ENCODE results near the gene FXYD3.
"Not testable (repeated sequence)": the region's sequence is repeated elsewhere in the genome, so short reads cannot be mapped to it uniquely, and the experiment has no call there.

The FXYD3 gene

DNA sequence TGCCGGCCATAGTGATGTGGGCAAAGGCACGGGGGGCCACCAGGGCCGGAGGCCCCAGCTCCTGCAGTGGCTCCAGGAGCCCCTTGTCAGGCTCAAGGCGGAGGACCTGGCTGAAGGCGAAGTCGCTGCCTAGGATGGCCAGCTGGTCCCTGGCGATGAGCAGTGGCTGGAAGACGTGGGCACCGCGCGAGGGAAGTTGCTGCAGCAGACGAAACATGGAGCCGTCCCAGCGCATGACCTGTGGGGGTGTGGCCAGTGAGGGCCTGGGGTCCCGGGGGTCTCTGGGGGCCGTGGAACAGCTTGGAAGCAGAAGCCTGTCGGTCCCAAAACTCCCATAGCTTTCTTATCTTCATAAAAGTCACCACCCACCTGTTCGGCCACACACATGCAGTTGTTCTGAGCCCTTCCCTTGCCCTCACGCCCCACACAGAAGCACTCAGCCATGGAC, 9.7 kb downstream of the FXYD3 start:
- no peak for DNase-seq (ENCODE audit: low read depth)

DNA sequence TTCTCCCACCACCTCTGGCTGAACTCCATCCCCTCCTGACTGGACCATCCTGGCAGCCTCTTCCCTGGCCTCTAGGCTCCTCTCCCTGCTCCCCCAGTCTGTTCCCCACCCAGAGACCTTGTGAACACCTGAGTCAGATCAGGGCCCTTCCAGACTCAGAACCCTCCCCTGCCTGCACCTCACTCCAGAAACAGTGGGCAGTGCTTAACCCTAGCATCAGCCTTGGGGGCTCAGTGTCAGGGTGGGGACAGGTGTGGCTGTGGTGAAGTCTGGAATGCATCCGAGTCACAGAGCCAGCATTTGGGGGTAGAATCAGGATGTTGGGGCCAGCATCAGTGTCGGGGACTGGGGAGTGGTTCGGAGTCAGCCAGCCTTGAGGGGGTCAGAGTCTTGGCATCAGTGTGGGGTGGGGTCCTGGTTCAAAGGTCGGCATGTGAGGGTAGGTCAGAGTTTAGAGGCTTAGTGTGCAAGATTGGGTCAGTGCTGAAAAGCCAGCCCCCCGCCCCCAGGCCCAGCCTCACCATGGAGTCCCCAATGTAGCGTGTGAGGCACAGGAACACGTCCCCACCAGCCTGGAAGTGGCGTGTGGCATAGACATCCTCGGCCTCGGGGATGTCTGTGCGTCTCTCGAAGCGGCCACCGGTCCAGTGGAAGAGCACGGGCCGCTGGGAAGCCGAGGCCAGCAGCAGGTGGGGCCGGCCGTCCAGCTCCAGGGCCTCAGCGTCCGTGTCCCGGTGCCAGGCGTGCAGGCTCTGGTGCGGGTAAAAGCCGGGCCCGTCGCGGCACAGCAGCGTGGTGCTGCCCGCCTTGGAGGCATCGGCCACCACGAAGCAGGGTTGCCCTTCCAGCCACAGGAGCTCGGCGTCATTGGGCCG, 10.4 kb downstream of the FXYD3 start:
- no peak for DNase-seq (ENCODE audit: low read depth)

DNA sequence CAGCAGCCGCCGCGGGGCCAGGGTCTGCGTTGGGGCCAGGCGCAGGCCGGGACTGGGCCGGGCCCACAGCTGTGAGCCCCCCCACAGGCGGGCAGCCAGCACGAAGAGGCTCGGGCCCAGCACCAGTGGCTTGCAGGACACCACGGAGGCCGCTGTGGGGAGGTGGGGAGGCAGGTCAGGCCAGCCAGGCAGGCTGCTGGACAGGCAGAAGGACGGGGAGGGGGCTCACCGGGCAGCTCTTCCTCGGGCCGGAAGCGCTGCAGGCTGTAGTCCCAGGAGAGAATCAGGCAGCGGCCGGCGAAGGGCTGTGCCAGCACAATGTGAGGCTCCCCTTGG, 11.0 kb downstream of the FXYD3 start:
- DNase-seq (ENCODE audit: low read depth) = no peak

DNA sequence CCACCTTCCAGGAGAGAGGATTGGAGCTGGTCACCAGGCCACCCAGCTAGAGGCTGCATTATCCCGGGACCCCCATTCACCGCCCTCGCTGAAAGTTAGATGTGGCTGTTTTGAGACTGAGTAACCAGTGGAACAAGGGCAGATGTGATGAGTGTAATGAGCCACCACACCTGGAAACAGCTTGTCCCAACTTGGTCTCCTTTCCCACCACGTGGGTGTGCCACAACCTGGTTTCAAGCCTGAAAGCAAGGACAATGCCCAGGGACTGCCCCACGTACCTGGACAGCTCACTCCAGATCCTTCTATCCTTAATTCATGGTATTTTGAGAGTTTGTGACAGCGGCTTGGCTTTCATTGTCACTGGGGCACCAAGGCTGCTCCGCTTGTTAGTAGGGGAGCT, 12.2 kb downstream of the FXYD3 start:
- DNase-seq (ENCODE audit: low read depth) = no peak

DNA sequence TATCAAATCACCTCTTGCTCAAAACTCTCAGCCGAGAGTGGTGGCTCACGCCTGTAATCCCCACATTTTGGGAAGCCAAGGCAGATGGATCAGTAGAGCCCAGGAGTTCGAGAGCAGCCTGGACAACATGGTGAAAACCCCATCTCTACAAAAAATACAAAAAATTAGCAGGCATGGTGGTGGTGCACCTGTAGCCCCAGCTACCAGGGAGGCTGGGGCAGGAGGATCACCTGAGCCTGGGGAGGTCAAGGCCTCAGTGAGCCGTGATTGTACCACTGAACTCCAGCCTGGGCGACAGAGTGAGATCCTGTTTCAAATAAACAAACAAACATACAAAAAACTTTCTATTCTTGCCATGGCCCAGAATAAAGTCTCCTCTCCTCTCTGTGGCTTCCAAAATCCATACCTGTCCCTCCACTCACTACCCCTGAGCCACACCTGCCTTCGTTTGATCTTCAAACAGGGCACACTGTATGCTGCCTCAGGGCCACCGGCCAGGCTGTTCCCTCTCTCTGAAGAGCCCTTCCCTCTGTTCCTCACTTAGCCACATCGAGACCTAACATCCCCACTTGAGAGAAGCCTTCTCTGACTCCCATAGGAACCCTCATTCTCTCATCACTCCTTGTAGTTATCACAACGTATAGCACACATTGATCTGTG, 12.9 kb downstream of the FXYD3 start:
- no peak for DNase-seq (ENCODE audit: low read depth)

DNA sequence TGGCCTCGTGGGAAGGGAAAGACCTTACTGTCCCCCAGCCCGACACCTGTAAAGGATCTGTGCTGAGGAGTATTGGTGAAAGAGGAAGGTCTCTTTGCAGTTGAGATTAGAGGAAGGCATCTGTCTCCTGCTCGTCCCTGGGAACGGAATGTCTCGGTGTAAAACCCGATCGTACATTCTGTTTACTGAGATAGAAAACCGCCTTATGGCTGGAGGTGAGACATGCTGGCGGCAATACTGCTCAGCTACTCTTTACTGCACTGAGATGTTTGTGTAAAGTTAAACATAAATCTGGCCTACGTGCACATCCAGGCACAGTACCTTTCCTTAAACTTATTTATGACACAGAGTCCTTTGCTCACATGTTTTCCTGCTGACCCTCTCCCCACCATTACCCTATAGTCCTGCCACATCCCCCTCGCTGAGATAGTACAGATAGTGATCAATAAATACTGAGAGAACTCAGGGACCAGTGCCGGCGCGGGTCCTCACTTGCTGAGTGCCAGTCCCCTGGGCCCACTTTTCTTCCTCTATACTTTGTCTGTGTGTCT, 14.2 kb downstream of the FXYD3 start:
- DNase-seq (ENCODE audit: low read depth) = not testable (repeated sequence)

DNA sequence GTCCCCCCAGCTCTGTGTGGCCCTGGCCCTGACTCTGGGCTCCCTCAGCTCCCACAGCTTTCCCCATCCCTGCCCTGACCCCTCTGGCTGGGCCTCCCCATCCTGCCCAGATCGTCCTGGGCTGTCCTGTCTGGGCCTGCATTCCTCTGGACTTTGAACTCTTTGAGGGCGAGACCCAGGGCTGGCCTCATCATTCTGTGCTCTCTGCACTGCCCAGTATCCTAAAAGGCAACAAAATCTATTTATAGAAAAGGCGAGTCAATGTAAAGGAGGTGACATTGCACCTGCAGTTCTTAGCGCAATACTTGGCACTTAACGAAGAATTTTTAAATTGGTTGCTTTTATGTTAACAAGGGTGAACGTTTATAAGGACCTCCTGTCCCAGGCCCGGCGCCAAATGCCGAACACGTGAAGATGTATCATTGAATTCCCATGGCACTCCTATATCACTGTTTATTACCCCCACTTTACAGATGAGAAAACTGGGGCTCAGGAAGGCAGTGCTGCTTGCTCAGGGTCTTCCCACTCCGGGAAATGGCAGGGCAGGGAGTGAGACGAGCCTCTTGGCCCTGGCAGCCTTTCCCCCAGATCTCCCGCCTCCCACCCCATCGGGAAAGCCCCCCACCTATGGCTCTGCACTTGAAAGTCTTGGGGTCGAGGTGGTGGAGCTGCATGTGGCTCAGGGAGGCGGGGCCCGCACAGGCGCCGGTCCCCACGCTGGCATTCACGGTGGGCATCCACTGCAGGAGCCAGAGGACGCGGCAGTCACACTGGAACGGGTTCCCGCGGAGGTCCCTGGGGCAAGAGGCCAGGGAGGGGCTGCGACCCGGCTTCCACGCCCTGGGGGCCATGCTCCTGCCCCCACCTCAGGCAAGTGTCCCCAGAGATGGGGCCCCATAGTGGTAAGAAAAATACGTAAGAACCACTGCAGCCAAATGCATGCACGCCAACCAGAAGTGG, 15.4 kb downstream of the FXYD3 start:
- DNase-seq (ENCODE audit: low read depth) = no peak

DNA sequence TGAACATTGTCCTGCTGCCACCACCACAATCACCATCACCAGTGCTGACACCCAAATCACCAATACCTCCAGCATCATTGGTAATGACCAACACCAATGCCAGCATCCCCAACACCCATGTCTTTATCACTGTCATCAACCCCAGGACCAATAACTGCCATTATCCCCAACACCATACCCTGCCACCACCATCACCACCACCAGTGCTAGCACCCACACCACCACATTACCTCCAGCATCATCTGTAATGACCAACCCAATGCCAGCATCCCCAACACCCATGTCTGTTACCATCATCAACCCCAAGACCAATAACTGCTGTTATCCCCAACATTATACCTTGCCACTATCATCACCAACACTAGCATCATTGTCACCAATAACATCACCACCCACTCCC, 16.6 kb downstream of the FXYD3 start:
- no peak for DNase-seq (ENCODE audit: low read depth)

DNA sequence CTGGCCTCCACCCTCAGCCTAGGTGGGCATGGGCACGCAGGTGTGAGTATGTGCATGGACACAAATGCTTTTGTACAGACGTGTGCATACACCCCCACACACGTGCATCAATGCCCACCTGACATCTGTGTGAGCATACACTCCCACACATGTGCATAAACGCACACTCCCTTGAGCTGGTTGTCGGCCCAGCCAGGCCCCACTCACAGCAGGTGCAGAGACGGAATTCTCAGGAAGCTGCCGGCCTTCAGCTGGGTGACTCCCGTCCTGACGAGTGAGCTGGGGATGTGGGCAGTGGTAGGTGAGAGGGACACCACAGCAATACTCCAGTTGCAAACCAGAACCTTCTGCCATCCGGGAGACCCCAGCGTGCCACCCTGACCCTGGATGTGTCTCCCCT, 18.2 kb downstream of the FXYD3 start:
- DNase-seq (ENCODE audit: low read depth) = no peak

DNA sequence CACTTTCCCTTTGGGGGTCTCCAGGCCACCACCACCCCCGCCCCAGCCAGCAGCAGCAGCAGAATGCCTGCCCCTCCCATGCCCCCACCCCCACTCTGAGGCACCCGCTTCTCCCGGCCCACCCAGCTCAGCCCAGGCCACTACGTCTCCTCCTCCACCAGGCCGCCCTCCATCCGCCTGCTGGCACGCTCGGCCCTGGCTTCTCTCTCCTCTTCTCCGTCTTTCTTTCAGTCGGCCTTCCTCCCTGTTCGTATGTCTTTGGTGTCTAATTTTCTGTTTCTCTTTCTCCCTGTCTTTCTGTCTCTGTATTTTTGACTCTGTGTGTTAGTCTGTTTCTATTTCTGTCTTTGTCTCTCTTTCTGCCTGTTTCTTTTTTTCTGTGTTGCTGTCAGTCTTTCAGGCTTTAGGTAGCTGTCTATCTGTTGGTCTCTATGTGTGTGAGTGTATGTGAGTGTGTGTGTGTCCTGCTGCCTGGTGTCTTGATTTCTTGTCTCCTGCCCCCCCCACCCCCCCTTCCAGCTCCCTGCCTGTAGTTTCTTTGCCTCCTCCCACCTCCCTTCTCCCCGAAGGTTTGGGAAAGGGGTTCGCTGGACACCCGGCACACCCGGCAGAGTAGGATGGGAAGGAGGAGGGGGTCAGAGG, 19.1 kb downstream of the FXYD3 start, which contains the start of gene LGI4:
LGI4 (minus strand) TSS at position 459 of the 642 bp plus-strand sequence; CDS start at position 80, 379 bp downstream.
- DNase-seq (ENCODE audit: low read depth) = no peak

DNA sequence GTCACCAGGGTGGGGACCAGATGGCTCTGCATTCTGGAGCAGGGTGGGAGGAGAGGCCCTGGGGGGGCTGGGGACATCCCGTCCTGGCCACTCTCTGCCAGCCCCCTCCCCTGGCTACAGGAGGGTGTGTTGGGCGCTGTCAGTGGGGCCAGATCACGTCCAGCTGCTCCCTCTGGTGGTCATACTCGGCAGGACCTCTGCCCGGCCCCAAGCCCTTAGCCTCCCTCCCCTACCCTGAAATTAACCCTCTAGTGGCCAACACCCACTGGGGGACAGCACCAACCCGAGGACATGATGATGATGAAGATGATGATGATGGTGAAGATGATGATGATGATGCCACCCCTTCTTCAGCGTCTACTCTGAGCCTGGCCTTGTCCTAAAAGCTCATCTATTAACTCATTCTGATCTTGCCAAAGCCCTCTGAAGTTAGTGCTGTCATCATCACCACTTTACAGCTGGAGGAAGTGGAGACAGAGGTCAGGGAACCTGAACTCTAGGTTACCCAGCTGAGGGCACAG, 19.8 kb downstream of the FXYD3 start:
- DNase-seq (ENCODE audit: low read depth) = peak; percentile 58

DNA sequence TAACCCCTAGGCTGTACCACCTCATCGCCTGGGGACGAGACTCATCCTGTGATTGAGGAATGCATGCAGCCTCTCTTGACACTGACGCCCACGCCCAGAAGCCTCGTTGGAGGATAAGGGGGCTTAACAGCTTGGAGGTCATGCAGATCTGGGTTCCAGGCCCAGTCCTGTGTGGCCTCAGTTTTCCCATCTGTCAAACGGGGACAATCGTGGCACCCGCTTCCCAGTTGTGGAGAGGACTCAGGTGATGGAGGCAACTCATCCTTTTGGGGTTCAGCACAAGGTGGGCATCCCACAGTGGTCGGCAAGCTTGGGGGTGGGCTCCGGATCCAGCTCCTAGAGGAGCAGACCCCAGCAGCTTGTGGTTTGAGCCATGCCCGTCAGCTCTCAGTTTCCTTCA, 20.6 kb downstream of the FXYD3 start:
- no peak for DNase-seq (ENCODE audit: low read depth)

DNA sequence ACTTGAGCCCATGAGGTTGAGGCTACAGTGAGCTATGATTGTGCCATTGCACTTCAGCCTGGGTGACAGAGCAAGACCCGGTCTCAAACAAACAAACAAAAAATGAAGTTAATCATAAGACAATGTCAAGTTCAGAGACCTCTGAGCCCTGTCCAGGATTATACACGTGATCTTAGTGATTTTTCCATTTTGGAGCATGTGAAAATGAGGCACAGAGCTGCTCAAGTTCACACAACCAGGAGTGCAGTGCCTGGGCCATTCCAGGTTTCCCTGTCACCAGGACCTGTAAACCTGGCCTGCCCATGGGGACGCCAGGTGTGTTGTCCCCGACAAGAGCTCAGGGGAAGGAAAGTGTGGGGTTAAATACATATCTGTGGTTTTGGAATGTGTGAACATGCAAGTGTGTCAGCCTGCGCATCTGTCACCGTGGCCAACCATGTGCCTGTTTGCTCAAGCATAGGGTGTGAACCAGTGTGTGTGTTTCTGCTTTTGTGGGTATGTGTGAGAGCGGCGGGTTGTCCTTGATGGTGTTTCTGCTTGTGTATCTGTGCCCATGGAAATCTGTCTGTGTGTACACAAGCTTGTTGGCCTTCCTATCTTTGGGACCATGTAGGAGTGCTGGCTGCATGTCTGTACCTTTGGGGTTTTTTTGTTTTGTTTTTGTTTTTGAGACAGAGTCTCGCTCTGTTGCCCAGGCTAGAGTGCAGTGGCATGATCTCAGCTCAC, 21.5 kb downstream of the FXYD3 start:
- DNase-seq (ENCODE audit: low read depth) = no peak

DNA sequence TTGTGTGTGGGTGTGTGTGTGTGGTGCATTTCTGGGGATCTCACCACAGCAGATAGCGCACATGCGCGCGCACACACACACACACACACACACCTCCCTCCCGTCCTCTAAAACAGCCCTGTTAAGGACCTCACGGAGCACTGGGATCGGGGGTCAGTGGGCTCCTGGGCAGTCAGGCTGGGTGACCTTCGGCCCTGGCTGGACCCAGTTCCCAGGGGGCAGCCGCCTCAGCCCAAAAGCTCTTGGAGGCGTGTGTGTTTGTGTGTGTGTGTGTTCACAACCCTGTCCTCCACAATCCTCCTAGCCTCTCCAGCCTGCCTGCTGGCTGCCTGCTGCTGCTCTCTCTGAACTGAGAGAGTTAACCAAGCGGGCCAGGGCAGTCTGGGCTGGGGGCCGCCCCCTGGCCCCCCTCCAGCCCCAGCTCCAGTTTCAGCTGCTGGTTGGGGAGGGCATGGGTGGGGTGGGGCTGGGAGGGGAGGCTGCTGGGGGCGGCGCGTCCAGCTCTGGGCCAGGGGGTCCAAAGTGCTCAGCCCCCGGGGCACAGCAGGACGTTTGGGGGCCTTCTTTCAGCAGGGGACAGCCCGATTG, 22.8 kb downstream of the FXYD3 start, which contains the start of gene FXYD1:
FXYD1 (plus strand) TSS at position 520 of the 588 bp plus-strand sequence. CDS start 1,256 bp downstream, outside the sequence.
- no peak for DNase-seq (ENCODE audit: low read depth)

DNA sequence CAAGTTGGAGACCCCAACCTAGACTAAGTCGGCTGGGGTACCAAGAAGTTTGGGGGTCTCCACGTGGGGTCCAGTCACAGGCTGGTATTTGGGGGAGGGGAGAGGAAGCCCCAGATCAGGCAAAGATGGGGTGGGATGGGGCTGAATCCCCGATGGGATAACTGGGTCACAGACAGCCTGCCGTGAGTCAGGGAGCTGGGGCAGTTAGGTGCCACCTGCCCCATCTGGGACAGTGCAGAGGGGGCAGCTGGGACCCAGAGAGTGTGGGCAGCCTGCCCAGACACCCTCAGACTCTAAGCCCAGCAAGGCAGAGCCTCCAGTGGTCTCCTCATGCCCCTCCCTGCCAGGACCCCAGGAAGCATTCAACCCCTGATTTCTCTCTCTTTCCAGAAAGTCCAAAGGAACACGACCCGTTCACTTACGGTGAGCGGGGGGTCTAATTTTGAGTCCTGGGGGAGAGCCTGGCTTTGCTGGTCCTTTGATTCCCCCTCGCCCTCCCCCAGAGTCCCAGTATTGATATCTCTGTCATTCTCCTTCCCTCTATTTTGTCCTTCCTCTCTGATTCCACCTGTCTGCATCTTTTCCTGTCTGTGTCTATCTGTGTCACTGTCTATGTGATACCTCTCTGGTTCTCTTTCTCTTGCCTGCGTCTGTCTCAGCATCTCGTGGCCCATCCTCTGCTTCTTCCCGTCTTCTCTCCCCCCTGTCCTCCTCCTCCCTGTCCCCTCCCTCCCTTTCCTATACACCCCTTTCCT, 24.8 kb downstream of the FXYD3 start:
- DNase-seq (ENCODE audit: low read depth) = no peak

DNA sequence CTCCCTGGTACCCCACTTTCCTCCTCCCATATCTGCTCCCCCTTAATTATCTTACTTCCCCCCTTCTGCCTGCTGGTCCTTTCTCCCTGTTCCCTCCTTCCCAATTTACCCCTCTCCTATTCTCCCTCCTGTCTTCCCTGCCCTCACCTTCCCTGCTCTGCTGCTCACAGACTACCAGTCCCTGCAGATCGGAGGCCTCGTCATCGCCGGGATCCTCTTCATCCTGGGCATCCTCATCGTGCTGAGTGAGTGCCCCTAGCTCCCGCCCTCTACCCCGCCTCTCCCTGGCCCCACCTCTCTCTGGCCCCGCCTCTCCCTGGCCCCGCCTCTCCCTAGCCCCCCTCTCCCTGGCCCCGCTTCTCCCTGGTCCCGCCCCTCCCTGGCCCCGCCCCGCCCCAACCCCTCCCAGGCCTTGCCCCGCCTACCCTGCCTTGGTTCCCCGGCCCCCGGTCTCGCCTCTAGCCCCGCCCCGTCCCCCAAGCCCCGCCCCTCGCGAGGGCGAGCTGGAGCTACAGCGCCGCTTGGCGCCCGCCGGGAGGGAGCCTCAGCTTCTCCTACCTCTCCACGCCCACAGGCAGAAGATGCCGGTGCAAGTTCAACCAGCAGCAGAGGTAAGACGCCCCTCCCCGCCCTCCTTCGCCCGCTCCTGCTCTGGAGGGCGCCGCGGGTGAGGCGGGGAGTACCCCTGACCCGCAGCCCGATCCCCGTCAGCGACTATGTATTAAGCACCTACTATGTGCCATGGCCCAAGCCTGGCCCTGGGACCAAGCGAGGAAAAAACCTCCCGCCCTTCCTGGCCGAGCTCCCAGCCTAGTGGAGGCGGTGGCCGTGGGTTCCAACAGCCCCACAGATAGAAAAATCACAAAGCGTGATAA, 25.6 kb downstream of the FXYD3 start:
- peak; percentile 96 for DNase-seq (ENCODE audit: low read depth)

DNA sequence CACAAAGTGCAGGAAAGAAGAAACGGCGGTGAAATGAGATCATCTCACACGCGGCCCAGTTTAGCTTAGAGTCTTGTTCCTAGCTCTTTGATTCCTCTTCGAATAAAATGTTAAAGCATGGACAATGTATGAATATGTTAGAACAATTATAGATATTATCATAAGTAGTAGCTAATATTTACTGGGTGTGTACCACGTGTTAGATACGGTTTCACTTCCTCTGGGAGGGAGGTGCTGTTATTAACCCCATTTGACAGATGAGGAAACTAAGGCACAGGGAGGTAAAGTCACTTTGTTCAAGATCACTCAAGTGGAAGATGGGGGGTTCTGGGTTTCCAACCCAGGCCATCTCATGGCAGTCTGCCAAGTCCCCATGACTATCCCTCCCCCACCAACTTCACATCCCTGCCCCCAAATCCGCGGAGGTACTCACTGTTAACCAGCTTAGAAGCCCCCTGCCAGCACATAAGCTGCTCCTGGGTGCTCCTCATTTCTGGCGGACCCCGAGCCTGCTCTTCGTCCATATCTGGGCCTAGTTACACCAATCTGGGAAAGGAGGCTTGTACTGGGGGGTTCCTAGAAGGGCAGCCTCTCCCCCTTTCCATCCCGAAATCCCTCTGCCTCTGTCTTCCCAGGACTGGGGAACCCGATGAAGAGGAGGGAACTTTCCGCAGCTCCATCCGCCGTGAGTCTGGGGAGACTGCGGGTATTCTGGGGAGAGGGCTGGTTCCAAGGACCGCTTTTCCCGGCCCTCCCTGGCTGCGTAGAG, 26.4 kb downstream of the FXYD3 start:
- DNase-seq (ENCODE audit: low read depth) = no peak
